ENCODE results near the gene METTL26. TPM values are rescaled to one million over a fixed set of nuclear protein-coding genes. Genes with fewer than 3 reads are reported as not detected.

METTL26 gene
- total and polyA plus RNA-seq, 2 of the 8 experiments (the other 6 are each of a cell fraction or from before 2014, with no cell fraction given) = 100 to 186 TPM

GRCh38 chr16:674968-675883 is 39.1 kb upstream of the METTL26 start, which contains the start of gene RHBDL1:
Gene RHBDL1 (plus strand): TSS chr16:675671. CDS start chr16:675791, 120 bp downstream.
- H2BK15ac ChIP-seq (ENCODE audit: low read length) = peak within 1 kb of the TSS; percentile 92; the same call in 1 of the 2 replicates
- H2AK5ac ChIP-seq (ENCODE audit: low read depth, low read length) = peak within 1 kb of the TSS; percentile 75; the same call in 1 of the 2 replicates
- FAIRE-seq = no peak
- H2AFZ ChIP-seq (ENCODE audit: low read length) = no peak within 1 kb of the TSS
- peaks cover 9% of the 10 kb centered on the region for H3K23me2 ChIP-seq (ENCODE audit: low read depth, low read length)
- H3K18ac ChIP-seq (ENCODE audit: extremely low read depth, low read length) = peak within 1 kb of the TSS; percentile 60
- H2BK120ac ChIP-seq (replicated peaks; ENCODE audit: low read depth, low read length) = no peak within 1 kb of the TSS
- H3K79me1 ChIP-seq (ENCODE audit: low read depth, low read length) = no peaks in the 10 kb centered on the region
- H3K4me1 ChIP-seq (replicated peaks in 1 of 4; ENCODE audit: control insufficient read depth in 3 of 4, insufficient read depth in 4 of 4, low read length in 3 of 4) = peaks cover 0 to 30% (median 23%) of the 10 kb centered on the region in 4 experiments; a peak in 6 of 7 replicates
- no peak within 1 kb of the TSS for H3K14ac ChIP-seq (ENCODE audit: insufficient read length)
- H2BK5ac ChIP-seq (ENCODE audit: low read depth, low read length) = peak within 1 kb of the TSS; percentile 56; the same call in 1 of the 2 replicates
- no peaks in the 10 kb centered on the region for H3K79me2 ChIP-seq (ENCODE audit: control insufficient read depth in 1 of 2, insufficient read depth in 2 of 2, low read length in 2 of 2)
- peak within 1 kb of the TSS; percentile 79 to 99 for H3K4me2 ChIP-seq (ENCODE audit: insufficient read depth in 1 of 2, low read depth in 2 of 2, low read length in 2 of 2)
- H2BK20ac ChIP-seq (ENCODE audit: low read length) = peak within 1 kb of the TSS; percentile 61; the same call in 1 of the 2 replicates
- CTCF ChIA-PET (ENCODE audit: partially characterized antibody) = interaction anchor here (0.7 to 12.0 kb wide), 10 partner anchors 8 to 93 kb away, joined by 3 to 75 read pairs (median 4); partner anchors contain the start of genes RHOT2 and WDR24
- H2BK12ac ChIP-seq (ENCODE audit: low read depth, low read length) = peak within 1 kb of the TSS; percentile 96; the same call in 1 of the 2 replicates
- H4K8ac ChIP-seq (ENCODE audit: extremely low read depth, insufficient read depth, low read length) = no peak within 1 kb of the TSS
- H3K36me3 ChIP-seq (ENCODE audit: control insufficient read depth in 2 of 4, insufficient read depth in 4 of 4, low read length in 3 of 4) = peaks cover 10 to 35% (median 27%) of the 10 kb centered on the region in 4 experiments; a peak in 7 of 8 replicates
- peaks cover 0 to 2% (median 0%) of the 10 kb centered on the region in 4 experiments; a peak in 2 of 7 replicates for H3K27me3 ChIP-seq (replicated peaks in 1 of 4; ENCODE audit: control insufficient read depth in 3 of 4, extremely low read depth in 1 of 4, insufficient read depth in 3 of 4, low read length in 3 of 4)
- POLR2A ChIA-PET (ENCODE audit: partially characterized antibody) = interaction anchor here (1.2 to 13.3 kb wide), 20 partner anchors 9 to 128 kb away, joined by 3 to 214 read pairs (median 6); partner anchors contain the start of genes ANTKMT, CCDC78, JMJD8 and METRN
- H3K23ac ChIP-seq (ENCODE audit: insufficient read length) = no peak within 1 kb of the TSS
- DNase-seq (ENCODE audit: low read depth in 1 of 2, low spot score in 2 of 2) = peak; percentile 68 to 80
- H4K20me1 ChIP-seq (replicated peaks in 1 of 2; ENCODE audit: control insufficient read depth in 1 of 2, insufficient read depth in 2 of 2, low read length in 2 of 2) = peaks cover 5 to 25% of the 10 kb centered on the region in 2 experiments
- no peaks in the 10 kb centered on the region for H3K9me3 ChIP-seq (ENCODE audit: insufficient read depth in 2 of 2, low read depth in 1 of 2, low read length in 1 of 2)
- H4K5ac ChIP-seq (ENCODE audit: insufficient read length, low read depth, low read length) = no peak within 1 kb of the TSS
- peak within 1 kb of the TSS; percentile 39 to 74 (median 54) for H3K4me3 ChIP-seq (ENCODE audit: extremely low read depth in 1 of 4, insufficient read depth in 2 of 4, low read depth in 3 of 4, low read length in 4 of 4)
- peak within 1 kb of the TSS; percentile 9 for H3K56ac ChIP-seq (replicated peaks; ENCODE audit: insufficient read length, low read depth, low read length)
- no peak within 1 kb of the TSS for H3K27ac ChIP-seq (ENCODE audit: low read depth, low read length)
- peak within 1 kb of the TSS; percentile 69 for H3K4ac ChIP-seq (replicated peaks; ENCODE audit: insufficient read length, low read depth, low read length)
- WGBS, 2 experiments (ENCODE audit: extremely low coverage in 1 of 2, insufficient coverage in 1 of 2, insufficient read length in 1 of 2, insufficient replicate concordance in 2 of 2, low coverage in 1 of 2, low lambda C conversion rate in 2 of 2, missing lambda C conversion rate in 1 of 2) = 8% methylated on average over 39 of the region's 73 CpGs; no CpG with 5 or more reads in 1 of the 2 experiments
- H4K91ac ChIP-seq (replicated peaks; ENCODE audit: insufficient read length, low read length) = peak within 1 kb of the TSS; percentile 52
- H3K9ac ChIP-seq (replicated peaks in 1 of 4; ENCODE audit: extremely low read depth in 1 of 4, low read depth in 3 of 4, low read length in 3 of 4) = peak within 1 kb of the TSS in 1 of 4 experiments; percentile 20; a peak in 1 of 7 replicates
- TF ChIP-seq HDAC2 (IDR thresholded peaks at IDR 0.05; ENCODE audit: borderline replicate concordance in 1 of 2, low read depth in 2 of 2, low read length in 2 of 2) (peak in 1 of 2 experiments; percentile 12; a peak in 1 of 4 replicates), TAF7 (optimal IDR thresholded peaks at IDR 0.05; ENCODE audit: borderline replicate concordance, low read depth, low read length) (no peak), BCL11A (IDR thresholded peaks at IDR 0.05; ENCODE audit: low read depth in 2 of 2, low read length in 2 of 2) (no peak), POLR2AphosphoS5 (IDR thresholded peaks at IDR 0.05; ENCODE audit: low read depth, low read length) (peak; percentile 17; the same call in 1 of the 2 replicates), SIRT6 (IDR thresholded peaks at IDR 0.05; ENCODE audit: low read length) (no peak), GTF2F1 (IDR thresholded peaks at IDR 0.05; ENCODE audit: borderline replicate concordance, low read depth, low read length) (no peak), FOSL1 (IDR thresholded peaks at IDR 0.05; ENCODE audit: insufficient read depth, low read depth, low read length) (no peak), SIN3A (conservative IDR thresholded peaks at IDR 0.05 in 1 of 2, IDR thresholded peaks at IDR 0.05 in 1 of 2; ENCODE audit: low read depth in 1 of 2, low read length in 2 of 2) (peak in 1 of 2 experiments; percentile 66; a peak in 1 of 4 replicates), CBX5 (IDR thresholded peaks at IDR 0.05; ENCODE audit: low read depth, low read length) (no peak)

Data from H1 (cell line).